Measurements from ENCODE around the gene CIBAR2. TPM values are rescaled to one million over a fixed set of nuclear protein-coding genes. Genes with fewer than 3 reads are reported as not detected.

Gene CIBAR2
- total RNA-seq, 1 donor from 2014 or later, result 0.23 TPM

Other genes starting within 250 kb of the CIBAR2 start
- gene ZDHHC7, start 100.9 kb downstream of the CIBAR2 start, total RNA-seq, result 71.7 and 72.6 TPM in 2 replicates
- gene KIAA0513, start 84.7 kb downstream of the CIBAR2 start, total RNA-seq, result 4.6 and 6.2 TPM in 2 replicates

Data from glomerular endothelial cell (primary cell).